Astrocyte of the spinal cord (primary cell): ENCODE measurements around the gene SLC4A7.

ENCODE experiments used
- DNase-seq: peaks from one replicate; pipeline ENCODE4 v3.0.0; 2011; ENCODE audit warnings: low read depth, low spot score
- H3K4me3 ChIP-seq: 2 replicates; pipeline ENCODE4 v1.5.1; 2011; ENCODE audit warnings: low read depth, mild to moderate bottlenecking, low read length, moderate library complexity
- in situ Hi-C: cut with HindIII; loops from 2 replicates; pipeline ENCODE4 v1.10.0; 2017; ENCODE audit warnings: low sequenced_read_pairs
- TF ChIP-seq, protein P1 (sequence below): IDR thresholded peaks from 2 replicates; pipeline ENCODE4 v1.5.1; 2012; ENCODE audit warnings: low read depth, mild to moderate bottlenecking, low read length, inconsistent platforms

Gene SLC4A7

DNA sequence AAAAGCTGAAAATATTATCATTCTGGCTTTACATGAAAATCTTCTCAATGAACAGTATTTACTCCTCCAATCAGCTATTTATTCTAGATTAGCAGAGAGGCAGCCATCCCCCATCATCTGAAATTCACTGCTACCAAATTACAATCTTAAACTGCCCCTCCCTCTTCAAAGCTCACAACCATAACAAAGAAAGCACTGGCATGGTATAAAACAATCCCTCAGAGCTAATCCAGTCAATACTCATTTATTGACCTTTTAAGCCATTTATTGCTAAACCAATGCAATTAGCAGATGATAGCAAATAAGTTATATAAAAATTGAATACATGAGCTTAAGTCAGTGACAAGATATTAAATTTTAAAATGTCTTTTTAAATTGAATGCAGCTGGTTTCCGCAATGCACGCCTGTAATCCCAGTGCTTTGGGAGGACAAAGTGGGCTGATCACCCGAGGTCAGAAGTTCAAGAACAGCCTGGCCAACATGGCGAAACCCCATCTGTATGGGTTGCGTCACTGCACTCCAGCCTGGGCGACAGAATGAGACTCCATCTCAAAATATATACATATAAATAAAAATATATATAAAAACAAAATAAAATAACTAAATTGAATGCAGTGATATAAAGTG lies 12.1 kb downstream of the SLC4A7 start:
- TF ChIP-seq, protein P1, sequence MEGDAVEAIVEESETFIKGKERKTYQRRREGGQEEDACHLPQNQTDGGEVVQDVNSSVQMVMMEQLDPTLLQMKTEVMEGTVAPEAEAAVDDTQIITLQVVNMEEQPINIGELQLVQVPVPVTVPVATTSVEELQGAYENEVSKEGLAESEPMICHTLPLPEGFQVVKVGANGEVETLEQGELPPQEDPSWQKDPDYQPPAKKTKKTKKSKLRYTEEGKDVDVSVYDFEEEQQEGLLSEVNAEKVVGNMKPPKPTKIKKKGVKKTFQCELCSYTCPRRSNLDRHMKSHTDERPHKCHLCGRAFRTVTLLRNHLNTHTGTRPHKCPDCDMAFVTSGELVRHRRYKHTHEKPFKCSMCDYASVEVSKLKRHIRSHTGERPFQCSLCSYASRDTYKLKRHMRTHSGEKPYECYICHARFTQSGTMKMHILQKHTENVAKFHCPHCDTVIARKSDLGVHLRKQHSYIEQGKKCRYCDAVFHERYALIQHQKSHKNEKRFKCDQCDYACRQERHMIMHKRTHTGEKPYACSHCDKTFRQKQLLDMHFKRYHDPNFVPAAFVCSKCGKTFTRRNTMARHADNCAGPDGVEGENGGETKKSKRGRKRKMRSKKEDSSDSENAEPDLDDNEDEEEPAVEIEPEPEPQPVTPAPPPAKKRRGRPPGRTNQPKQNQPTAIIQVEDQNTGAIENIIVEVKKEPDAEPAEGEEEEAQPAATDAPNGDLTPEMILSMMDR: no peak
- in situ Hi-C loops: no loop called here
- no peak overlapping the region for H3K4me3 ChIP-seq
- no peak for DNase-seq

DNA sequence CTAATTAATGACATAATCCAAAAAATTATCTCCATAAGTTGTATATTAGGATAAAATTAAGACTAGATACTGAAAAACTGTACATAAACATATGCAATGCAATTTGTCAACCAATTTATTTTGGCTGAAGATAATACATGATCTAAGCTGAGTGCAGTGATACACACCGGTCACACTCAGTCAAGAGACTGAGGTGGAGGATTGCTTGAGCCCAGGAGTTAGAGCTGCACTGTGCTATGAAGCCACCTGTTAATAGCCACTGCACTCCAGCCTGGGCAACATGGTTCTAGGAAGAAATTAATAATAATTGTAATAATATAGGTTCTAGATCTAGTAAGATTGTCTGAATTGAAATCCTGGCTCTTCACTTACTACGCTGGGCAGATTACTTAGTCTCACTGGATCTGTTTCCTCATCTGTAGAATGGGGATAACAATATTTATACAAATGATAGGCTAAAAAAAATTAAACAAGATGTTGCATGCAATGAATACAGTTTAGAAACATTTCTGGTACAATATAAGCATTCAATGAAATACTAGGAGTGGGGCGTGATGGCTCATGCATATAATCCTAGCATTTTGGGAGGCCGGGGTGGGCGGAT lies 15.8 kb downstream of the SLC4A7 start:
- in situ Hi-C loops: no loop called here
- no peak for DNase-seq
- no peak overlapping the region for H3K4me3 ChIP-seq
- TF ChIP-seq, protein P1: no peak

DNA sequence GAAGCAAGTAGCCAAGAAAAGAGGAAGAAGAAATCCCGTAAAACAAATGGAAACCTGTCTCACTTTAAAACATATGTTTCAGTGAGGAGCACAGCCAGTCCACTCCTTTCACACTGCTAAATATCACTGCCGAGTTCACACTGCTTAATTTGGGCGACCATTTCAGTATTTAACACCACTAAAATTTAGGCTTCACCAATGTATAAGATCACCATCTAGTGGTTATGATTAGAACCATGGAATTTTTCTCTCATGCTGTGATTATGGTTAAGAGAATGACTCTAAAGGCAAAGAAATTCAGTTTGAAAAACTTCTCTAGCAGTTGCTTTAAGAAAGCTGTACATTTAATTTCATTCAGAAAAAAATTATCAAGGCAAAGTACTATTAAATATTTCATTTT lies 16.6 kb downstream of the SLC4A7 start:
- peak; percentile 71 for DNase-seq
- TF ChIP-seq, protein P1: peak; percentile 48
- H3K4me3 ChIP-seq: no peak overlapping the region
- in situ Hi-C loops: no loop called here

DNA sequence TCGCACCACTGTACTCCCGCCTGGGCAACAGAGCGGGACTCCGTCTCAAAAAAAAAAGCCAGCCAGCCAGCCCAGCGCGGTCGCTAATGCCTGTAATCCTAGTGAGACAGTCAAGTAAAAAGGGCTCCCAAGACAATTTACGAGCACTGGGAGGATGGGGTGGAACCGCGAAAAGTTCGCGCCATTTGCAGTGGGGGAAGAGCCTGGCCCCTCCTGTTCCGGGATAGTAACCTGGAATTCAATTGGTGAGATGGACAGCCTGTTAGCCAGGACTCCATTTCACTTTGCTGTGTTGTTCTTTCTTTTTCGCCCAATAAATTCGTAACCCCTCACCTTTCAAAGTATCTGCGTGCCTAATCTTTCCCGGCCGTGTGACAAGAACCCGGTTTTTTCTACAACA lies 19.5 kb downstream of the SLC4A7 start:
- DNase-seq: no peak
- no peak overlapping the region for H3K4me3 ChIP-seq
- TF ChIP-seq, protein P1: no peak
- in situ Hi-C loops: no loop called here

DNA sequence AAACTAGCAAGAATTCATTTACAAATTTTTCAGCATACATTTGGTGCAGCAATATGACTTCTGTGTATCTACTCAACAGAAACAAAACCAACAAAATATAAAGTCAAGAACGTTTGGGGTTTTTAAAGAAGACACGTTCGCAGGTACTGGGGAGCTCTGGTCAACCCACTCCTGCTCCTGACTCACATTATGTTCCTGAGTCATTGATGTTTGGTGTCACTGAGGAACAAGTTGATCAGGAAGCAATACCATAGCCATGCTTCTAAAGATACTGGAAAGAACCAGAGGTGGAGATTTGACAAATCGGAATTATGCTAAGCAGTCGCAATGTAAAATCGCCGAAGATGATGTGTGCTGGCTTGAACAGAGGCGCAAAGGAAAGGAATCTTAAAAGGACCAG lies 22.0 kb downstream of the SLC4A7 start:
- TF ChIP-seq, protein P1: no peak

DNA sequence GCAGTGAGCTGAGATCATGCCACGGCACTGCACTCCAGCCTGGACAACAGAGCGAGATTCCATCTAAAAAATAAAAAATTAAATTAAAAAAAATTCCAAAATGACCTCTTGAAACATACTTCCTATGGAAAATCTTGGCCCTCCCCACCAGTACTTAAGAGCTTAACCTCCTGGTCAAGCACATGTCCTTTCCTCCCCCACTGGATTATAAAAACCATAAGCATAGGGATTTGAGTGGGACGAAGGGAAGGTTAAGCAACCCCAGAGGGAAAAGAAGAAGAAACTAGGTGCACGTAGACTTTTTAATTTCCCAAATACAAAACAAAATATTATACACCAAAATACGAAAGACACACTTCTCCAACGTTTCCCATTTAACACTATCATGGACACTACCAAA lies 25.3 kb downstream of the SLC4A7 start:
- DNase-seq: no peak
- TF ChIP-seq, protein P1: no peak
- in situ Hi-C loops: no loop called here
- no peak overlapping the region for H3K4me3 ChIP-seq

More for the DNA sequence above, 22.0 kb downstream of the SLC4A7 start:
- no peak for DNase-seq
- in situ Hi-C loops: no loop called here
- H3K4me3 ChIP-seq: no peak overlapping the region
